Activated CD8-positive, alpha-beta T cell treated with anti-CD3 and anti-CD28 coated beads for 36 hours (primary cell): Measurements from ENCODE around the gene ZBTB1. TPM values are rescaled to one million over a fixed set of nuclear protein-coding genes. Genes with fewer than 3 reads are reported as not detected.

Source experiments
- ATAC-seq: fragments of 200-7000 bp; cut with Tn5 transposase; one replicate; pipeline ENCODE4 v1.10.0; 2021; ENCODE audit warnings: mild to moderate bottlenecking, moderate library complexity
- CTCF ChIA-PET: fragments of 350-600 bp; sonication (Branson Sonifier 250); formaldehyde crosslinking; loops from one replicate; lab custom pipeline; 2021; ENCODE audit warnings: antibody characterized with exemption; lab: Charles Lee
- POLR2A ChIA-PET: fragments of 350-600 bp; sonication (Branson Sonifier 250); formaldehyde crosslinking; loops from one replicate; lab custom pipeline; 2021; ENCODE audit warnings: antibody characterized with exemption; lab: Charles Lee
- DNase-seq: peaks from one replicate; pipeline ENCODE4 v3.0.0-alpha.2; 2020
- H3K27ac Mint-ChIP-seq: one replicate; pipeline ENCODE4 v1.8.0; 2021; ENCODE audit warnings: mild to moderate bottlenecking, mixed read lengths
- H3K27me3 Mint-ChIP-seq: one replicate; pipeline ENCODE4 v1.8.0; 2021; ENCODE audit warnings: mixed read lengths
- H3K36me3 Mint-ChIP-seq: one replicate; pipeline ENCODE4 v1.8.0; 2021; ENCODE audit warnings: low read depth, mixed read lengths
- H3K4me1 Mint-ChIP-seq: one replicate; pipeline ENCODE4 v1.8.0; 2021; ENCODE audit warnings: low read depth, mixed read lengths
- H3K4me3 Mint-ChIP-seq: one replicate; pipeline ENCODE4 v1.8.0; 2021; ENCODE audit warnings: mild to moderate bottlenecking, moderate library complexity, mixed read lengths
- H3K9me3 Mint-ChIP-seq: one replicate; pipeline ENCODE4 v1.8.0; 2021; ENCODE audit warnings: mixed read lengths
- intact Hi-C: fragments of 100-400 bp; cut with micrococcal nuclease; formaldehyde crosslinking; loops from one replicate; pipeline ENCODE4 v1.10.0; 2022
- total RNA-seq, 2 experiments: library from RNA; stranded (reverse); gene quantifications; one replicate each; pipeline ENCODE4 v1.2.3, GENCODE V29; 2021
- TF ChIP-seq, protein P1 (sequence below): fragments of 200-600 bp; IDR thresholded peaks from one replicate; pipeline ENCODE4 v1.8.0; 2022; ENCODE audit warnings: antibody characterized with exemption, mild to moderate bottlenecking

The ZBTB1 gene
- total RNA-seq, 2 experiments from 2014 or later, result 64.7 to 67.8 TPM

GRCh38 chr14:64463873-64464272, 40.7 kb upstream of the ZBTB1 start:
- no peak for DNase-seq
- CTCF ChIA-PET, result interaction anchor here (1.5 to 5.7 kb wide), 6 partner anchors 12 to 173 kb away, joined by 3 to 26 read pairs (median 6); no protein-coding TSS in a partner anchor
- no peak overlapping the region for H3K27ac Mint-ChIP-seq
- peaks cover 40% of the 10 kb centered on the region for H3K4me1 Mint-ChIP-seq
- intact Hi-C loops, result no loop called here
- peaks cover 31% of the 10 kb centered on the region for H3K36me3 Mint-ChIP-seq
- no peak for ATAC-seq
- TF ChIP-seq, protein P1, sequence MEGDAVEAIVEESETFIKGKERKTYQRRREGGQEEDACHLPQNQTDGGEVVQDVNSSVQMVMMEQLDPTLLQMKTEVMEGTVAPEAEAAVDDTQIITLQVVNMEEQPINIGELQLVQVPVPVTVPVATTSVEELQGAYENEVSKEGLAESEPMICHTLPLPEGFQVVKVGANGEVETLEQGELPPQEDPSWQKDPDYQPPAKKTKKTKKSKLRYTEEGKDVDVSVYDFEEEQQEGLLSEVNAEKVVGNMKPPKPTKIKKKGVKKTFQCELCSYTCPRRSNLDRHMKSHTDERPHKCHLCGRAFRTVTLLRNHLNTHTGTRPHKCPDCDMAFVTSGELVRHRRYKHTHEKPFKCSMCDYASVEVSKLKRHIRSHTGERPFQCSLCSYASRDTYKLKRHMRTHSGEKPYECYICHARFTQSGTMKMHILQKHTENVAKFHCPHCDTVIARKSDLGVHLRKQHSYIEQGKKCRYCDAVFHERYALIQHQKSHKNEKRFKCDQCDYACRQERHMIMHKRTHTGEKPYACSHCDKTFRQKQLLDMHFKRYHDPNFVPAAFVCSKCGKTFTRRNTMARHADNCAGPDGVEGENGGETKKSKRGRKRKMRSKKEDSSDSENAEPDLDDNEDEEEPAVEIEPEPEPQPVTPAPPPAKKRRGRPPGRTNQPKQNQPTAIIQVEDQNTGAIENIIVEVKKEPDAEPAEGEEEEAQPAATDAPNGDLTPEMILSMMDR, result no peak
- POLR2A ChIA-PET, result interaction anchor here (0.8 to 1.9 kb wide), 5 partner anchors 12 to 58 kb away, joined by 3 to 9 read pairs (median 4); no protein-coding TSS in a partner anchor
- no peaks in the 10 kb centered on the region for H3K27me3 Mint-ChIP-seq
- no peaks in the 10 kb centered on the region for H3K9me3 Mint-ChIP-seq
- H3K4me3 Mint-ChIP-seq, result no peak overlapping the region

GRCh38 chr14:64464651-64465050, 39.9 kb upstream of the ZBTB1 start:
- no peak for ATAC-seq
- intact Hi-C loops, result no loop called here
- TF ChIP-seq, protein P1, result no peak
- ChIA-PET CTCF (interaction anchor here (0.8 to 5.7 kb wide), 8 partner anchors 13 to 172 kb away, joined by 3 to 26 read pairs (median 4); no protein-coding TSS in a partner anchor), POLR2A (interaction anchor here (0.8 to 1.9 kb wide), 4 partner anchors 11 to 57 kb away, joined by 3 to 9 read pairs (median 4); no protein-coding TSS in a partner anchor)
- Mint-ChIP-seq H3K27me3 (no peaks in the 10 kb centered on the region), H3K36me3 (peaks cover 24% of the 10 kb centered on the region), H3K4me3 (peak overlapping the region; percentile 71), H3K27ac (peak overlapping the region; percentile 73), H3K4me1 (peaks cover 38% of the 10 kb centered on the region), H3K9me3 (no peaks in the 10 kb centered on the region)
- no peak for DNase-seq

- H3K27me3 Mint-ChIP-seq, result no peaks in the 10 kb centered on the region
- peak; percentile 70 for DNase-seq
- TF ChIP-seq, protein P1, result no peak
- POLR2A ChIA-PET, result interaction anchor here (1.2 to 2.4 kb wide), 4 partner anchors 11 to 78 kb away, joined by 3 to 11 read pairs (median 6); partner anchors contain the start of genes ZBTB1 and ZBTB25
- peak; percentile 85 for ATAC-seq
- H3K9me3 Mint-ChIP-seq, result no peaks in the 10 kb centered on the region
- H3K27ac Mint-ChIP-seq, result peak within 1 kb of the TSS; percentile 73
- intact Hi-C loops, result no loop called here
- CTCF ChIA-PET, result interaction anchor here (0.8 to 5.7 kb wide), 10 partner anchors 13 to 172 kb away, joined by 3 to 26 read pairs (median 4); no protein-coding TSS in a partner anchor
- H3K4me1 Mint-ChIP-seq, result peaks cover 39% of the 10 kb centered on the region
- H3K36me3 Mint-ChIP-seq, result peaks cover 18% of the 10 kb centered on the region
- peak within 1 kb of the TSS; percentile 71 for H3K4me3 Mint-ChIP-seq
Measured at GRCh38 chr14:64465191-64465822, 39.3 kb upstream of the ZBTB1 start, which contains the start of gene AKAP5. Gene AKAP5, plus strand, starts transcription at chr14:64465499. Its CDS starts 2,896 bp downstream, at chr14:64468395.

DNA sequence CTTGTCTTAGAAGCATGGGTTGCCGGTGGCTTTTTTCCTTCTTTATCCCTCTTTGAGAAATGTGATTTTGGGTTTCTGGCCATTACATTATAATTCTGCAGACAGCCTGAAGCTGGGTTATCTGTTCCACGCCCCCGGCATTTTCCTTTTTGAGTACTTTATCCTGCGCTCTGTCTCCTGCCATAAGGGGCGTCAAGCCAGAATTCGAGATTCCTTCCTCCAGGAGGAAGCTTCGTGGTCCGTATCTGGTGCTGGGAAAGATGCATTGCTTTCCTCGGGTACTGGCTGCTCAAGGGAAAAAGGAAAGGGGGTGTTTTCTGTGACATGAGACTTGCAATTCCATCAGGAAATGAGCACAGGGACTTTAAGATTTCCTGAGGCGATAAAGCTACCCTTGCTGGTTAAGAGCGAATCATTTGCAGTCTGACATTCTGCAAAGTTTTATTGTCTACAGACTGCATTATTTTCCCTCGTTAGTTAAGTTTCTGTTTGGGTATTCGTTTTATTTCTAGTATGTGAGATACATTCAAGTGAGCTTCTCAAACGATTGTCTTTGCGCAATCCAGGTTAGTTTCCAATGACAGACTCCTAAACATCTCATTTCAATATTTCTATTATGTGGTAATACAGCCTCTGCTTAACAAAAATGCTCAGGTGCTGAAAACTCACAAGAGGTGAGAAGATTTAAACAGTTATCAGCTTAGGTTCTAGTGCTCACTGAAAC, 38.6 kb upstream of the ZBTB1 start:
- Mint-ChIP-seq H3K4me3 (peak overlapping the region; percentile 71), H3K9me3 (no peaks in the 10 kb centered on the region)

More for the DNA sequence above, 38.6 kb upstream of the ZBTB1 start:
- H3K27me3 Mint-ChIP-seq, result no peaks in the 10 kb centered on the region
- intact Hi-C loops, result no loop called here
- POLR2A ChIA-PET, result interaction anchor here (1.0 to 2.4 kb wide), 7 partner anchors 11 to 127 kb away, joined by 3 to 11 read pairs (median 3); partner anchors contain the start of genes ZBTB1 and ZBTB25
- TF ChIP-seq, protein P1, result no peak
- peaks cover 39% of the 10 kb centered on the region for H3K4me1 Mint-ChIP-seq
- no peak for ATAC-seq
- peaks cover 16% of the 10 kb centered on the region for H3K36me3 Mint-ChIP-seq
- CTCF ChIA-PET, result interaction anchor here (0.8 to 5.7 kb wide), 8 partner anchors 12 to 122 kb away, joined by 3 to 26 read pairs (median 4); no protein-coding TSS in a partner anchor
- H3K27ac Mint-ChIP-seq, result peak overlapping the region; percentile 50
- no peak for DNase-seq
